Calu3 (cell line): ENCODE results near the gene TSC22D3. TPM values are rescaled to one million over a fixed set of nuclear protein-coding genes. Genes with fewer than 3 reads are reported as not detected.

ENCODE experiments used
- BruUV-seq: library from RNA; stranded (reverse); fragments of 400-500 nt; replicated peaks from 2 replicates; lab custom pipeline; 2021; lab: Mats Ljungman, UMichigan
- CTCF ChIA-PET: fragments of 300-600 bp; sonication (Branson Sonifier 250); formaldehyde crosslinking; loops from one replicate; lab custom pipeline; 2022; ENCODE audit warnings: antibody characterized with exemption; lab: Charles Lee
- DNase-seq: peaks from one replicate; pipeline ENCODE4 v3.0.0; 2022
- H3K27ac Mint-ChIP-seq: one replicate; pipeline ENCODE4 v1.8.0; 2022; ENCODE audit warnings: mixed read lengths; ENCODE audit not compliant: unreplicated experiment
- H3K27me3 Mint-ChIP-seq: one replicate; pipeline ENCODE4 v1.8.0; 2022; ENCODE audit warnings: mixed read lengths; ENCODE audit not compliant: unreplicated experiment
- H3K36me3 Mint-ChIP-seq: one replicate; pipeline ENCODE4 v1.8.0; 2022; ENCODE audit warnings: mild to moderate bottlenecking, moderate library complexity, mixed read lengths; ENCODE audit not compliant: insufficient read depth, unreplicated experiment
- H3K4me1 Mint-ChIP-seq: one replicate; pipeline ENCODE4 v1.8.0; 2022; ENCODE audit warnings: mild to moderate bottlenecking, low read depth, mixed read lengths; ENCODE audit not compliant: unreplicated experiment
- H3K4me3 Mint-ChIP-seq: one replicate; pipeline ENCODE4 v1.8.0; 2022; ENCODE audit warnings: mild to moderate bottlenecking, low read depth, moderate library complexity, mixed read lengths; ENCODE audit not compliant: unreplicated experiment
- H3K9me3 Mint-ChIP-seq: one replicate; pipeline ENCODE4 v1.8.0; 2022; ENCODE audit warnings: low read depth, mixed read lengths; ENCODE audit not compliant: unreplicated experiment
- CTCF ChIP-seq: fragments of 200-600 bp; IDR thresholded peaks from one replicate; pipeline ENCODE4 v1.8.0; 2022; ENCODE audit warnings: antibody characterized with exemption; ENCODE audit not compliant: unreplicated experiment
- intact Hi-C: fragments of 100-400 bp; cut with micrococcal nuclease; formaldehyde crosslinking; loops from one replicate; pipeline ENCODE4 v1.10.0; 2022; ENCODE audit not compliant: unreplicated experiment
- total RNA-seq: library from RNA; stranded (reverse); gene quantifications from 2 replicates; pipeline ENCODE4 v1.2.3, GENCODE V29; 2022

Gene TSC22D3
- total RNA-seq, 1 experiment from 2014 or later = 48.3 TPM

DNA sequence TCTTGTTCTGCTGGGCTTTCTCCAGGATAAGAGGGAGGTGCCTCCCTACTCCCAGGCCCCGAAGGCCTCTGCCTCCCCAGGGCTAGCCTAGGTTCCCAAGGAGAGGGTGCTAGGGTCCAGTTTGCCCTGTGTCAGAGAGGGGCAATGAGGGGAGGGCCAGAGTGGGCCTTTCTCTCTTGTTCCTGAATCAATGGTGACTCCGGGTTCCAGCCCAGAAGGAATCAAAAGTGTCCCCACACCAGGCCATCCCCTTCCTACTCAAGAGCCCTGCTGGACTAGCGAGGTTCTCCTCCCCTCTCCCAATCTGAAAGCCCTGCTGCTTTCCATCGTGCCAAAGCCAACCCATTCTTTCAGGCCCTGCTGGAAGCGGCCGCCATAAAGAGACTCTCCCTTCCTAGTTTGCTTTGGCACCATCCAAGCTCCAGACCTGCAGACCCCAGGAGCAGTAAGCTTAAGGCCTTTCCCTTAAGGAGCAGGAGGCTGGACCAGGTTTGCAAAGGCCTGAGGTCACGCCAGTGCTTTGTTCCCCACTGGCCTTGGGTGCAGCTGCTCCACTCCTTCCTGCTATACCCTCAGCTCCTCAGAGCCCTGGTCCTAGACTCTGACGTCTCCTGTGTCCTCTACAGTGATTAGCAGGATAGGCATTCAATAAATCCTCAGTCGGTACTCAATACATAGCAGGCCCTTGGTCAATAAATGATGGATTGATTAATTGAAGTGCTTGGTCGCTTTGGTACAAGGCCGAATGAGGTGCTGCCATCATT lies 10.6 kb downstream of the TSC22D3 start:
- peaks cover 12% of the 10 kb centered on the region for H3K4me1 Mint-ChIP-seq
- no peaks in the 10 kb centered on the region for H3K36me3 Mint-ChIP-seq
- TF ChIP-seq CTCF = no peak
- CTCF ChIA-PET = no interaction called here
- no peak for DNase-seq
- no peak overlapping the region for H3K4me3 Mint-ChIP-seq
- BruUV-seq = no TSS peak
- H3K27me3 Mint-ChIP-seq = no peaks in the 10 kb centered on the region
- intact Hi-C loops = no loop called here
- H3K9me3 Mint-ChIP-seq = no peaks in the 10 kb centered on the region
- H3K27ac Mint-ChIP-seq = no peak overlapping the region

DNA sequence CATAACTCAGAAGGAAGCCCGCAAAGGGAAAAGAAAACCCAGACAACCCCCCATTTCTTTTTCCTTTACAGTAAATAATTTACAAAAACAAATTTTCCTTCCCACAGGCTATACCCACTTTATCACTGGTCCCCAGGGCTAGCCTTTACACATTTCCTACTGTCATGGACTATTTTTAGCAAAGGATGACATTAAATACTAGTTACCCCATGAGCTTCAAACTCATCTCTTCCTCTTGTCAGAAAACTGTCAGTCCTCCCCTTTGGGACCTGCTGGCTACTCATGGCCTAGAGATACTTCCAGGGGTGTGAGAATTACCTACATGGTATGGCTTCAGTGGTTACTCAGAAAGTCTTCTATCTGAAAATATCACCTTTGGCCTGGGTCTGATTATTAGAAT lies 11.9 kb downstream of the TSC22D3 start:
- H3K4me3 Mint-ChIP-seq = no peak overlapping the region
- TF ChIP-seq CTCF = no peak
- H3K27me3 Mint-ChIP-seq = no peaks in the 10 kb centered on the region
- peaks cover 12% of the 10 kb centered on the region for H3K4me1 Mint-ChIP-seq
- no peak for DNase-seq
- H3K9me3 Mint-ChIP-seq = no peaks in the 10 kb centered on the region
- CTCF ChIA-PET = interaction anchor here (1.2 kb wide), 1 partner anchor 11 kb away, joined by 5 read pairs; no protein-coding TSS in a partner anchor
- no TSS peak for BruUV-seq
- peak overlapping the region; percentile 13 for H3K27ac Mint-ChIP-seq
- no peaks in the 10 kb centered on the region for H3K36me3 Mint-ChIP-seq
- intact Hi-C loops = no loop called here

DNA sequence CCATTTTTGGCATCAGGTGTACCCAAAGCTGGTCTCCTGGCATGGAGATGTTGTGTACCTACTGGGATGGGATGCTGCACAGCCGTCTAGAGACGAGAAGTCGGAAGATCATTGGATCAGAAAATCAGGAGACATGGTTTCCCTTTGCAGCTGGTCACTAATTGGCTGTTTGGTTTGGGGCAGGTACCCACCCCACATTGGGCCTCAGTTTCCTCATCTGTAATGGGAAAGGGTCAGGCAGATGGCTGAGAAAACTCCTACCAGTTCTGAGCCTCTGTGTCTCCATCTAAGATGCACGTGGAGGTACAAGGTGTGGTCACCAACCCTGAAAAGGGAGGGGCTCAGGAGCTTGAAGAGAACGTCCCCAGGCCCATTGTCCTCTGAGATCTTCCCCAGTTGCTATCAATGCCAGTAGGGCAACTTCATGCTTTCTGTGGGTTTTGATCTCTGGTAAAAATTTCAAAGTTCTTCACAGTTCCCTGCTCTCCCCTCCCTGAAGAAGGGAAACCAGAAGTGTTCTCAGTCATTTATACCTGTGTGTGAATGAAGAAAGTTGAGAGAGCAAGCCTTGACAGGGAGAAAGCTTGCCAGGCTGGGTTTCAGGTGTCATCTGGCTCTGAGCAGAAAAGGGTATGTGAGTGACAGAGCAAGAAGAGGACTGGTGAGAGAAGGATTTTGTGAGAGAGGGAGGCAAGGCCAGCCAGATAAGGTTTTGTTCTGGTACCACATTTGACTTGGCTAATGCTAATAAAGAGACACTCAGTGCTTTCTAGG lies 15.1 kb downstream of the TSC22D3 start:
- no peaks in the 10 kb centered on the region for H3K36me3 Mint-ChIP-seq
- CTCF ChIA-PET = no interaction called here
- H3K4me3 Mint-ChIP-seq = no peak overlapping the region
- intact Hi-C loops = no loop called here
- no peak for DNase-seq
- no peaks in the 10 kb centered on the region for H3K9me3 Mint-ChIP-seq
- BruUV-seq = no TSS peak
- no peaks in the 10 kb centered on the region for H3K27me3 Mint-ChIP-seq
- no peak overlapping the region for H3K27ac Mint-ChIP-seq
- no peak for TF ChIP-seq CTCF
- H3K4me1 Mint-ChIP-seq = peaks cover 12% of the 10 kb centered on the region

- no peak for TF ChIP-seq CTCF
- no peaks in the 10 kb centered on the region for H3K27me3 Mint-ChIP-seq
- BruUV-seq = no TSS peak
- no peaks in the 10 kb centered on the region for H3K36me3 Mint-ChIP-seq
- intact Hi-C loops = no loop called here
- CTCF ChIA-PET = interaction anchor here (0.6 kb wide), 1 partner anchor 323 kb away, joined by 5 read pairs; no protein-coding TSS in a partner anchor
- peaks cover 3% of the 10 kb centered on the region for H3K4me1 Mint-ChIP-seq
- no peak for DNase-seq
- no peaks in the 10 kb centered on the region for H3K9me3 Mint-ChIP-seq
- no peak overlapping the region for H3K4me3 Mint-ChIP-seq
- H3K27ac Mint-ChIP-seq = no peak overlapping the region
These were observed 17.3 kb downstream of the TSC22D3 start for GRCh38 chrX:107758231-107758766.
